NCI-H345 (cell line): ENCODE results near the gene C19orf85.
"Not testable (repeated sequence)": the region's sequence is repeated elsewhere in the genome, so short reads cannot be mapped to it uniquely, and the experiment has no call there.

Source experiments
- DNase-seq: peaks from one replicate; lab custom pipeline; 2025; lab: John Stamatoyannopoulos, UW

The C19orf85 gene

GRCh38 chr19:55457683-55458457 lies 6.7 kb downstream of the C19orf85 start:
- no peak for DNase-seq

- DNase-seq, result no peak
Observed at GRCh38 chr19:55456347-55456746, 8.2 kb downstream of the C19orf85 start.

DNA sequence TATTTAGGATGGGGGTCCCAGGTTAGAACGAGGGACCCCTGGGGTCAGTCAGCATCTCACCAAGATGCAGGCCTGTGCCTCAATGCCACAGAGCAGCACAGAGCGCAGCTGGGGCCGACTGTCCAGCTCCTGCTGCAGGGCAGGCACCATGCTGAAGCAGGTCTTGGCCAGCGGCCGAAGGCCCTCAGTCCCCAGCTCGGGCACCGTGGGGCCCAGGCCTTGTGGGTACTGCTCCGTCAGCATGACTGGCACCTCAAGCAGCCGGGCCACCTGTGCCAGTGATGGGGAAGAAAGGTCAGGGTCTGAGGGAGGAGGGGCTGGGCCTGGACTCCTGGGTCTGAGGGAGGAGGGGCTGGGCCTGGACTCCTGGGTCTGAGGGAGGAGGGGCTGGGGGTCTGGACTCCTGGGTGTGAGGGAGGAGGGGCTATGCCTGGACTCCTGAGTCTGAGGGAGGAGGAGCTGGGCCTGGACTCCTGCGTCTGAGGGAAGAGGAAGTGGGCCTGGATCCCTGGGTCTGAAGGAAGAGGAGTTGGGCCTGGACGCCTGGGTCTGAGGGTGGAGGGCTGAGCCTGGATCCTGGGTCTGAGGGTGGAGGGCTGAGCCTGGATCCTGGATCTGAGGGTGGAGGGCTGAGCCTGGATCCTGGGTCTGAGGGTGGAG lies 8.8 kb downstream of the C19orf85 start:
- no peak for DNase-seq

- DNase-seq, result peak; percentile 17
Observed at GRCh38 chr19:55454787-55455243, 9.7 kb downstream of the C19orf85 start.

DNA sequence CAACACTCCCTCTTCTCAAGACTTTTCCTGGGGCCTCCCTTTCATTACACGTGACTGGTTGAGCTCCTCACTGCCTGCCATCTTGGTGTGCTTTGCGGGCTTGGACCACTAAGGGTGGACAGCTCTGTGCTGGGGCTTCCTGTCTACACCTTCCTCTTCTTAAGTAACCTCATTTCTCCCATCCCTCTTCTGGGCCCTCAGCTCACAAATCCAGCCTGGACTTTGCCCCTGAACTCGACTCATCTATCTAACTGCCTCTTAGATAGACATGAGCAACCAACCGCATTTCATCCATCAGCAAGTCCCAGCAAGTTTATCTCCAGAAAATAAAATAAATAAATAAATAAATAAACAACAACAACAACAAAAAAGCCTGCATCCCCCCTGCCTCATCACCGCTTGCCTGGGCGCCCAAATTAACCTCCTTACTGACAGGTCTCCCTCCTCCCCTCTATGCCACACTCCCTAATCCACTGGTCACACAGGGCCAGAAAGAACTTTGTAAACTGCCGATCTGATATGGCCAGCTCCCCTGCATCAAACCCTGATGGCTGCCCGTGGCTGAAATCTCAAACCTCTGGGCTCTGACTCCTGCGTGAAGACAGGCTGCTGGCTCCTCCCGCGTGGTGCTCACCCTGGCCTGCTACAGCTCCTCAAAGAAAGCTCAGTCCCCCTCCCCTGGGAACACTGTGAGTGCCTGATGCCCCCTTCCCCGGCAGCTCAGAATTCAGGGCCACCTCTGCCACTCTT lies 10.9 kb downstream of the C19orf85 start:
- no peak for DNase-seq

- peak; percentile 32 for DNase-seq
Observed at GRCh38 chr19:55452749-55453346, 11.7 kb downstream of the C19orf85 start.

DNA sequence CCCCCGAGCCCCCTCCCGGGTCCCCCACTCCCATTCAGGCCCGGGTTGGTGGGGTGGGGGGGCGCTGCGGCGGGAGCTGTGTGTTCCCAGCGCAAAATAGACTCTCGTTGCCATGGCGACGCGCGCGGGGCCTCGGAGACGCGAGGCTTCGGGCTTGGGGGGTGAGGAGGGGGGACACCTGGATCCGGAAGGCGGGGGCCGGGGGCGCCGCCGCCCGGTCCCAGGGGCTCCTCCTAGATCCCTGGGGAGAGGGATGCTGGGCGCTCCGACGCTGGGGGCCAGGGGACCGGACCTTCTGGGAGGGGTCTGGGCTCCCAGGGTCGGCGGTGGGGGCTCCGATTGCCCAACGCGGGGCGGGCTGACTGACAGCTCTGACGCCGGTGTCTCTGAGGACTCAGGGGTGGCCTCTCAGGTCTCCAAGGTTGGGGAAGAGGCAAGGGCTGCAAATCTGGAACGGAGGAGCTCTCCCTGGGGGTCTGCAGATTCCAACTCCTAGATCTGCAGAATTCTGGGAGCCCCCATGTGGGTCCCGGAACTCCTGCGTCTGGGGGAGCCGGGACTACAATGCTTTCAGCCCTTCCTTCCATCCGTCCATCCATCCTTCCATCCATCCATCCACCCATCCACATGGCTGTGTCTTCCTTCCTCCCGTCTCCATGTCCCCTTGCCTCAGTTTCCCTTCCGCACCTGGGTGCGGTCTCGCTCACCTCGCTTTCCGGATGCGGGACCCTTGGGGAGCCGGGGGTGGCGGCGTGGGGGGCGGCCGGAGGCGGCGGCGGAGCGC lies 12.4 kb downstream of the C19orf85 start:
- no peak for DNase-seq

DNA sequence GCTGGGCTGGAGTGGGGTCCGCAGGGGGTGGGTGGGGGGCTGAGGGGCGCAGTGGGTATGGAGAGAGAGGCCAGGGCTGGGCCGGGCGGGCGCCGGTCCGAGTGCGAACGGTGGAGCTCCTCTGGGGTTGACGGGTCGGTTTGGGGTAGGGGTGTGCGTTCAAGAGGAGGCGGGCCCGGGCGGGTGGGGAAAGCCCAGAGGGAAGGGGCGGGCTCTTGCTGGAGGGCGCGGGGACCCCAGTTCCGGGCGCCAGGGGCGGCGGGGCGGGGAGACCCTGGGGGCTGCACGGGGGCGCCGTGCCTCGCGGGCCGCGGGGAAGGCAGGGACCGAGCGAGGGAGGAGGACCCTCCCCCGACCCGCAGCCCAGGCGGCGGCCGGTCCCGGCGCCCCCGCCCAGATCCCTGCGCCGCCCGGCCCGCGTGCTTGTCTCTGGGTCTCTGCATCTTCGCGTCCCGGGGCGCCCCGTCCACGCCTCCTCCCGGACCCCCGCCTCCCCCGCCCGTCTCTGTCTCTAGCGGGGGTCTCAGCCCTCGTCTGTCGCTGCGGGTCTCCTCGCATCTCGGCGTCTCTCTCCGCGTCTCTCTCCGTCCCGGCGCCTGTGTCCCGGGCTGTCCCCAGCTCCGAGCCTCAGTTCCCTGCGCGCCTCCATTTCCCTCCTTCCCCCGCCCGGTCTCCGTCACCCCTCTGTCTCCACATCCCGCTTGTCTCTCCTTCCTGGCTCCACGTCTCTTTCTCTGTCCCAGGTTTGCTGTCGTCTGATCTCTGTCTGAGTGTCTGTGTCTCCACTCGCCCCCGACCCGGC lies 13.2 kb downstream of the C19orf85 start:
- no peak for DNase-seq

DNA sequence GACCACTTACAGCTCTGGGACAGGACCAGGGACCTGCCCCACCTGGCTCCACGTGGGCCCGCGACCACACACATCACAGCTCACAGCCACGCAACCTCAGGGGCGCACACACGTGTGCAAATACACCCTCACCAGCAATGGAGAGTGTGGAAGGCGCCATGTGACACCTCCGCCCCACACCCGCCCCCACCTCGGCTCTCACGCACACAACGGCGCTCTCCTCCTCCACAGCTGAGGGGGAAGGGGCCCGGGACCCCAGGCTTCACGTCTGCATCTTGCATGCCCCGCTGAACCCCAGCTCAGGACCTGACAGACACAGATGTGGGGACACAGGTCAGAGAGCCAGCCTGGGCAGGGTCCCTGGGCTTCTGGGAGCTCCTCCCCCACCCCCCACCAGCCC lies 15.1 kb downstream of the C19orf85 start:
- no peak for DNase-seq

DNA sequence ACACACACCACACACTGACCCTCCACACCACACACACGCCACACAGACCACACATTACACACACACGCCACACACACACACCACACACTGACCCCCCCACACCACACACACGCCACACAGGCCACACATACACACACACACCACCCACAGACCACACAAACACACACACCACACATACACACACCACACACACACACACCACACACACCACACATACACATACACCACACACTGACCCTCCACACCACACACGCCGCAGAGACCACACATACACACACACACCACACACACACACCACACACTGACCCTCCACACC lies 16.4 kb downstream of the C19orf85 start:
- not testable (repeated sequence) for DNase-seq

GRCh38 chr19:55447421-55448174 lies 17.0 kb downstream of the C19orf85 start:
- peak; percentile 90 for DNase-seq

- no peak for DNase-seq
Observed at GRCh38 chr19:55446060-55446459, 18.5 kb downstream of the C19orf85 start.

GRCh38 chr19:55444646-55445045 lies 19.9 kb downstream of the C19orf85 start:
- DNase-seq, result no peak

- DNase-seq, result no peak
Observed at GRCh38 chr19:55443824-55444480, 20.6 kb downstream of the C19orf85 start.

DNA sequence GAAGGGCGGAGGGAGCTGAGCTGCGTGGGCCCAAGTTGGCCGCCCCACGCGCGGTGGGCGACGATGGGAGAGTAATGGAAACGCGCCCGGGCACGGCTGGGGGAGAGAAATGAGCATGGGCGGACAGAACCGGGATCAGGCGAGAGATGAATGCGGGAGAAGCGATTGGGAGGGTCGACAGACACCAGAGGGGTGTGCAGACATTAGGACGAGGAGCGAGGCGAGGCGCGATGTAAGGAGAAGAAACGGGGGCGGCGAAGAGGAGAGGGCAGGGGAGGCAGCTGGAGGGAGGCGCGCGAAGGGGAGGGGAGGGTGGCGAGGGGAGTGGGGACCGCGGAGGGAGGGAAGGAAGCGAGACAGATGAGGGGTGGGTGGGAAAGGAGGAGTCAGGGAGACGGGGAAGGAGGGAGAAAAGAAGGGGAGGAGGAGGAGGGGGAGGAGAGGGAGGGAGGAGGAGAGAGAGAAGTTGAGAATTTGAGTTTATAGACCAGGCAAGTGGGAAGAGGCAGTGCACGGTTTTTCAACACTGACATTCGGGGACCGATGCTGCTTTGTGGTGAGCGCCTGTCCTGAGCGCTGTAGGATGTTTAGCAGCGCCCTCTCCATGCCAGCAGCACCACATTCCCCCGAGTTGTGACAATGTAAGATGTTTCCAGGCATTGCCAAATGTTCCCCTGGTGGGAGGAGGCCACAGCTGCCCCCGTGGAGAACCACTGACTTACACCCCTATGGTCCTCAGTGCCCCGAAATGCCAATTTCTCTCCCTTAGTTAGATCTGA lies 21.3 kb downstream of the C19orf85 start, which contains the start of gene SHISA7:
TSS of gene SHISA7 (minus strand) at position 256 of the 779 bp plus-strand sequence. CDS start 437 bp downstream, outside the sequence.
- no peak for DNase-seq

- DNase-seq, result no peak
Observed at GRCh38 chr19:55442372-55442961, 22.1 kb downstream of the C19orf85 start.

- DNase-seq, result peak; percentile 42
Observed at GRCh38 chr19:55441692-55442321, 22.7 kb downstream of the C19orf85 start.

DNA sequence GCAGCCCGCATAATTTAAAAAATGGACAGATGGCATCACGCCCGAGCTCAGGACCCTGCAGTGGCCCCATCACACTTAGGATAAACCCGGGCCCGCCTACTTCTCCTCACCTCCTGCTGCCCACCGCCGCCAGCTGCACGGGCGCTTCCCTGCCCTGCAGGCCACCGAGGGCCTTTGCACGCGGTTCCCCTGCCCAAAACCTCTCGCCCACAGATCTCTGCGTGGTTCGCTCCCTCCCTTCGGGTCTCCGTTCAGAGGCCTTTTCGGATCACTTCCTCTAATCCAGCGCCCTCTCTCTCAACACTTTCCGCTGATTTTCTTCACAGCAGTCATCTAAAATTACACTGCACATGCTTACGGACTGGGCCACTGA lies 23.2 kb downstream of the C19orf85 start:
- no peak for DNase-seq
